Right lobe of liver (tissue), 4 donors: ENCODE results near the gene RPL19.

ENCODE experiments used
- CTCF ChIP-seq, 4 donors: fragments of 200-600 bp in 3 of 4; fragments of 450-650 bp in 1 of 4; IDR thresholded peaks; one replicate each; pipeline versions ENCODE4 v1.5.1 to v1.8.0; 2016 to 2022; ENCODE audit warnings: antibody characterized with exemption in 4 of 4, mild to moderate bottlenecking in 2 of 4
- POLR2A ChIP-seq: fragments of 450-650 bp; IDR thresholded peaks from one replicate; pipeline ENCODE4 v1.6.1; 2017; ENCODE audit warnings: antibody characterized with exemption, mild to moderate bottlenecking
- donor health status: DM: no; HTN: no; CAD: no.
- donor health status: DM: no; HTN: no; CAD: no.
- donor health status: DM: no; HTN: yes; CAD: no.

- TF ChIP-seq POLR2A, result no peak
- TF ChIP-seq CTCF (IDR thresholded peaks at IDR 0.05), result no peak
Measured at GRCh38 chr17:39196241-39196807, 3.8 kb upstream of the RPL19 start.
